SIG-M5 (cell line): Measurements from ENCODE around the gene KATNAL1.
"Not testable (repeated sequence)": the region's sequence is repeated elsewhere in the genome, so short reads cannot be mapped to it uniquely, and the experiment has no call there.

ENCODE experiments used
- DNase-seq: peaks from one replicate; lab custom pipeline; 2025; lab: John Stamatoyannopoulos, UW

KATNAL1 gene

DNA sequence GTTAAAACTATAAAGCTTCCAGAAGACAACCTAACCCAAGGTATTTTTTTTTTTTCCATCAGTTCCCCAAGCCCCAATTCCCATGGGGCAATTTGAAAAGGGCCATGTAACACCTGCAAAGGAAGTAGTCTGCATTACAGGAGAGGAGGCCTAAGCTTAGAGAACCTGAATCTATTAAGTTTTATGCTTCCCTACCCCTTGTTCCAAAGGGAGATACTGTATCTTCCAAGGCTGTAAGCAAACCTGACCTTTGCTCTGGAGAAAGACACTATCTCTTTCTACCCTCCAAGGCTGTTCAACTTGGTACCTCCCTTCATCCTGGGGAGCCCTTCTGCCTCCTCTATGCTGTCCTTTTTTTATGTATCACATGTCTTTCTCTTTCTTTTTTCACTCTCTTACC is 15.0 kb downstream of the KATNAL1 start:
- DNase-seq = no peak

DNA sequence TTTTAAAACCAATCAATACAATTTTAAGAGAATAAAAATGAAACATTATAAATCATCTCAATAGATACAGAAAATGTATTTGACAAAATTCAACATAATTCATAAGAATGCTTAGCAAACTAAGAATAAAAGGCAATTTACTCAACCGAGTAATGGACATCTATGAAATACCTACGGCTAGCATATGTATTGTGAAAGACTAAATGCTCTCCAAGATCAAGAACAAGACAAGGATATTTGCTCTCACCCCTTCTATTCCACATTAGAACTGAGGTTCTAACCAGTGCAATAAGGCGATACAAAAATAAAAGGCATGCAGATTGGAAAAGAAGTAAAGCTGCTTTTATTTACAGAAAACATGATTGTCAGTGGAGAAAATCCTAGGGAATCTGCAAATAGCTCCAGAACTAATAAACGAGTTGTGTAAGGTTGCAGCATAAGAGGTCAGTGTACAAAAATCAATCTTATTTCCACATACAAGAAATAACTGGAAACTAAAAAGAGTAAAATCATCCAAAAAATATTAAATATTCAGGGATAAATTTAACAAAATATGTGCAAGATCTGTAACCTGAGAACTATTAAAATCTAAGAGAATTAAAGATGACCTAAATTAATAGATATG is 16.4 kb downstream of the KATNAL1 start:
- no peak for DNase-seq

DNA sequence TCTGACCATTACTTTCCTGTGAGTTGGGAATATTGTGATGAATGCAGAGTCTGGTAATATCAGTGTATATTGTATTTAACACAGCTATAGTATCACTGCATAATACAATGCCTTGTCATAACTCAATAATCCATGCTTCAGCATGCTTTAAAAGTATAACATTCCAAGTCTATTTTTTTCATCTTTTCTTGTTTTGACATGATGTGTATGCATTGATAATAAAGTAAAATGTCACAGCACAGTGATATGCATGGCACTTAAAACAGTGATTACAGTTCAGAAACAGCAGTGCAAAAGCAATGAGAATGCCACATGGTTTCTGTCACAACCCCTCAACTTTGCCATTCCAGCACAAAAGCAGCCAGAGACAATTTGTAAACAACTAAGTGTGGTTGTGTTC is 17.8 kb downstream of the KATNAL1 start:
- DNase-seq = no peak

DNA sequence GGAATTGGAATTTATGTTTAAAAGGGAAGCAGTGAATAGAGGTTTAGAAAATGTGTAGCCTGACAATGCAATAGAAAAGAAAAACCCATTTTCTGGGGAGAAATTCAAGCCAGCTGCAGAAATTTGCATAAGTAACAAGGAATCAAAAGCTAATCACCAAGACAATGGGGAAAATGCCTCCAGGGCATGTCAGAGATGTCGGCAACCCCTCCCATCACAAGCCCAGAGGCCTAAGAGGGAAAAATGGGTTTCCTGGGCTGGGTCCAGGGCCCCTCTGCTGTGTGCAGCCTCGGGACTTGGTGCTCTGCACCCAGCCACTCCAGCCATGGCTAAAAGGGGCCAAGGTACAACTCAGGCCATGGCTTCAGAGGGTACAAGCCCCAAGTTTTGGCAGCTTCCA is 21.3 kb downstream of the KATNAL1 start:
- DNase-seq = not testable (repeated sequence)

DNA sequence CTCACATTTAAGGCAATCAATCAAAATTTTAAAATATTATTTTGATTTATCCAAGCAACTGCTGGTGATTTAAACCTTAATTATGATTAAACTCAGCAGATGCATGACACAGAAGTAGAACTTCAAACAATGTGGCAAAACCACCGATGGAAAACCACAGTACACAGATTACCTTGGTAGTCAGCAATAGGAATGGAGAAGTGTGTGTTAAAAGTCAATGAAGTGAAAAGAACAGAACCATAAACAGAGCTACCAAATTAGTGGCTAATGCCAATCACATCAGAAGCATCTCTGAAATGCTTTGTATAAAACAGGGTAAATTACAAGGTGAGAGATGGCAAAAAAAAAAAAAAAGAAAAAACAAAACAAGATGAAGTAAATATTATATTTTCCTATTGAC is 31.2 kb downstream of the KATNAL1 start:
- DNase-seq = no peak

DNA sequence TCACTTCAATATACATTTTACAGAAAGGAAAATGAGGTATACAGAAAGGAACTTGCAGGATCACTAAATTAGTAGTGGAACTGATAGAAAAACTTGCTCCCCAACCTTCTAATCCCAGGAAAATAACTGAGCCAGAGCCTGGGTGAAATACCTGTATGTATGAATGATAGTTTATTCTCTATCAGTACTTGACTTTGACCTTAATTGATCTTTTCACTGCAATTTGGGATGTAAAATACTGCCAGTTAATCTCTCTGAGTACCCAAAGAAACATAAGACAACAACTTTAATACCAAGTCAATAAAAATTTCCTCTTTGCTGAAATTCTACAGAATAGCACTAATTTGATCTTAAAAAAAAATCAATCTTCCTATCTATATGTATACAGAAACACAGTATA is 33.3 kb downstream of the KATNAL1 start:
- DNase-seq = no peak

DNA sequence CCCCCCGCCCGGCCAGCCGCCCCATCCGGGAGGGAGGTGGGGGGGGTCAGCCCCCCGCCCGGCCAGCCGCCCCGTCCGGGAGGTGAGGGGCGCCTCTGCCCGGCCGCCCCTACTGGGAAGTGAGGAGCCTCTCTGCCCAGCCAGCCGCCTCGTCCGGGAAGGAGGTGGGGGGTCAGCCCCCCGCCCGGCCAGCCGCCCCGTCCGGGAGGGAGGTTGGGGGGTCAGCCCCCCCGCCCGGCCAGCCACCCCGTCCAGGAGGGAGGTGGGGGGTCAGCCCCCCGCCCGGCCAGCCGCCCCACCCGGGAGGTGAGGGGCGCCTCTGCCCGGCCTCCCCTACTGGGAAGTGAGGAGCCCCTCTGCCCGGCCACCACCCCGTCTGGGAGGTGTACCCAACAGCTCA is 37.3 kb downstream of the KATNAL1 start:
- DNase-seq = not testable (repeated sequence)

DNA sequence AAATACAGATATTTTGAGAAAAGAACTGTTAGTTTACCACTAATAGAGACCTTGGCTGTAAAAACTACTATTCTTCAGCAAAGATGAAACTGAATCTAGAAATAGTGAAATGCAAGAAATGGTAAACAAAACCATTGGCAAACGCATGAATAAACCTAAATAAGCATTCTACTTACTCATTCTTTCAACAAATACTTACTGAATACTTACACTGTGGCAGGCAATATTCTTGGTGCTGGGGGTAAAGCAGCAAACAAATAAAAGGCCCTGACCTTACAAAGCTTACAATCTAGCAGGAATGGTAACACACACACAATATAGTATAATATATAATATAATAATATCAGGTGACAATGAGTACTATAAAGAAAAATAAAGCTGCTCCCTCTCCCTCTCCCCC is 38.7 kb downstream of the KATNAL1 start:
- DNase-seq = no peak

DNA sequence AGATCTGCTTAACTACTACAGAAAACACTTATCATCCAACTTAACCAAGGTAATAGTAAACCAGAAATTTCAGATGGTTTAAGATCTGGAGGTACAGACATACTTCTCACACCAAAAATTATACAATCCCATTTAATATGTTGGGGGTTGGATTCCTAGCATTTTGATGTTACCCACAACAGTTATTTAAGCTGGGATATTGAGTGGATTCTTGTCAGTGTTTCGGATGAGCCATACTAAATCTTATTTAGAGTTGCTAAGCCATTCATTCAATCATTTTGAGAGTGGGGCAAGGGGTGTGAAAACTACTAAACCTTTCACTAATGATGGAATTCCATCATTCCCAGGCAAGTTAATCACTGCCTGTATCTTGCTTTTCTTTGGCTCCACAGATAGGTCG is 40.6 kb downstream of the KATNAL1 start:
- DNase-seq = no peak

DNA sequence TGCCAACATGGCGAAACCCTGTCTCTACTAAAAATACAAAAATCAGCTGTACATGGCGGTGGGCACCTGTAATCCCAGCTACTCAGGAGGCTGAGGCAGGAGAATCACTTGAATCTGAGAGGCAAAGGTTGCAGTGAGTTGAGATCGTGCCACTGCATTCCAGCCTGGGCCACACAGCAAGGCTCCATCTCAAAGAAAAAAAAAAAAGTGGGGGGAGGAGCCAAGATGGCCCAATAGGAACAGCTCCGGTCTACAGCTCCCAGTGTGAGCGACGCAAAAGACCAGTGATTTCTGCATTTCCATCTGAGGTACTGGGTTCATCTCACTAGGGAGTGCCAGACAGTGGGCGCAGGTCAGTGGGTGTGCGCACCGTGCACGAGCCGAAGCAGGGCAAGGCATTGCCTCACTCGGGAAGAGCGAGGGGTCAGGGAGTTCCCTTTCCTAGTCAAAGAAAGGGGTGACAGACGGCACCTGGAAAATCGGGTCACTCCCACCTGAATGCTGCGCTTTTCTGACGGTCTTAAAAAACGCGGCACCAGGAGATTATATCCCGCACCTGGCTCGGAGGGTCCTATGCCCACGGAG is 48.1 kb downstream of the KATNAL1 start:
- not testable (repeated sequence) for DNase-seq

DNA sequence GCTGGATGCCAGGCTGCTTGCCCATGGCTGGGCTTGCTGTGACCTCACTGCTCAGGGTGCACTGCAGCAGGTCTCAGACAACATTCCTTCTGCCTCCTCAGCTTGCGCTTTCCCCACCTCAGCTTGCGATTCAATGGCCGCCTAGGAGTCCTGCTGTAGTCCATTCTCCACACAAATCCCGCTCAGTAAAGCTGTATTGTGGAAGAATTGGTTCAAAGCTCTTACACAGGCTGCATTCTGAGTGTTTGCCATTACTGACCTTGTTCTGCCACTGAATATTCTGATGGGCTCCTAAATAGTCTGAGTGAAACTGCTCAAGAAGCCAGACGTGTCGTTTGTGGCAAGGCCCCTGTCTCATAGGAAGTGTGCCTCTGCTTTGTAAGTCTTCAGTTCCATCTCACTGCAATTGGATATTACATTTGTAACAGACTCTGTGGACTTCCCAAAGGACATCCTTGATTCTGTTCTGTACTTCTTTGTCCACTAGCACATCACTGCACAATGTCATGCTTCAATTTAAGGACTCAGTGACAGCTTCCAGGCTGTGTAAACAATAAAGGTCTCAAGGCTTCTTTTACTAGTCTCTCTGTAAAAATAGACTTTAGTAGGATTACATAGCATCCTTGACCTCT is 49.8 kb downstream of the KATNAL1 start:
- DNase-seq = no peak

DNA sequence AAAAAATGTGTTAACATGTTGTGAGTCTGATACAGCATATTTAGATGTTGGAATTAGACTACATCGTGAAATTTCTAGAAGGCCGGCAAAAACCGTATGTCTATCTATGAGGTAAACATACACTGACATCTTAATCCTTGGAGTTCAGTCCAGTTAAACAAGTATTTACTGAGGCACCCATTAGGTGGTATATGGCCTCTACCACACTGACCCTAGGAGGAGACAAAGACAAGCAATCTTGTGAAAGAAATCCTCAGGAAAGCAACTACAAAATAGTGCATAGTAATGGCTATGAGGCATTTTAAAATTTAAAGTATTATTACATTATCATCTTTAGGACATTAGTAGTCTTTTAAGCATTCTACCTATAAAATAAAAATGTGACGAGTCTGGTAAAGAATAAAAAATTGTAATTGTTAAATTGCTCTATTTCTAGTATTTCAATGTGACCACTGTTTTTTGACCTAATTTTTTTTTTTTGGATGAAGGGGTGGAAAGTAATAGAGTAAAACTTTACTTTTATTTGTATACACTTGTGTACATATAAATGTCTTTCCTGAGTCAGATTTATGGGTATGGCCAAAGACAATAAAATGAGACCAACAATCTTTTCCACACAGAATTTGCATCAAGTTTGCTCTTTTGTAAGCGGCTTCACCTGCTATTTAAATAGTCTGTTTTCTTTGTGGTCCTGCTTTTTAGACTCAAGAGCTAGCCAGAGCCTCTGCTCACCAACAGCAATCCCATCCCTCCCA is 50.5 kb downstream of the KATNAL1 start:
- no peak for DNase-seq

DNA sequence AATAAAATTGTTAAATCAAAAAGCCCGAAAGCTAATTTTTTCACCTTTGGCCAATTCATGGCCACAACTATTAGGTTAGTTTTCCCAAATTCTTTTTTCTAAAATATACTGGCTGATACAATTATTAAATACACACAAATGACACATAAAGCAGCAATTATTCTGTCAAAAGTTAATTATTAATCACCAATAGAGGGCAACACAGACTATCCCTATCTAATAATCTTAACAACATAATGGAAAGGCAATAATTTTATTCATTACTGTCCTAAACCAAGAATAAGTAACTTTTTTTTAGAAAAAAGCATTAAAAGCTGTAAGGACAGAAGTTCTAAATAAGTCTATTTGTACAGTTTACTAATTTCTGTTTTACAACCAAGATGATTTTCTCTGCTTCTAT is 51.7 kb downstream of the KATNAL1 start:
- no peak for DNase-seq

DNA sequence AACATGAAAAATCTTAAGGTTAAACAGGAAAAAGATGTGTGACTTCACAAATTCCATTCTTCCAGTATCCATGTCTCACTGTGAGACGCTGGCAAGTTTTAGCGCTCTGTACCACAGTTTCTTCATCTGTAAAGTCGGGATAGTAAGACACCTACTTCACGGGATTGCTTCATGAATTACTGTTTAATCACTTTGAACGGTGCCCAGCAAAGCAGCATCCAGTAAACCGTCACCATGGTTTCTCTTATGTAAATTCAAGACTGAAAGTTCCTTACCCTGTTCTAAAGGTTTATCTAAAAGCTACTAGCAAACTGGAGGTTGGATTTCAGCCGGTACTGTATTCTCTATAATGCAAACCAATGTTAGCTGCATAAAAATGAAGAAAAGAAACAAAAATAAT is 53.5 kb downstream of the KATNAL1 start:
- DNase-seq = no peak

DNA sequence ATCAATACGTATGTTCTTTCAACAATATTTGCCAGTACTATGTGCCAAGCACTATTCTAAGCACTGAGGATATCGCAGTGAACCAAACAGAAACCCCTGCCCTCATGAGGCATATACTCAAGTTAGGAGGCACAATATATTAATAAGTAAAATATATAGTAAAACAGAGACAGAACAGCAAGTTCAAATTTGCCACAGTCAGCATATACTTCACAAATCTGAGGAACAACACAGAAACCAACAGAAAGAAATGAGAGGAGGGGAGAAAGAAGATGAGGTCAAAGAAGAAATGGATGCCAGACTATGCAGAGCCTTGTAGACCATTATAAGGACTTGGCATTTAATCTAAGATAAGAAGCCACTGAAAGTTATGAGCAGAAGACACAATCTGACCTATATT is 59.9 kb downstream of the KATNAL1 start:
- DNase-seq = no peak

DNA sequence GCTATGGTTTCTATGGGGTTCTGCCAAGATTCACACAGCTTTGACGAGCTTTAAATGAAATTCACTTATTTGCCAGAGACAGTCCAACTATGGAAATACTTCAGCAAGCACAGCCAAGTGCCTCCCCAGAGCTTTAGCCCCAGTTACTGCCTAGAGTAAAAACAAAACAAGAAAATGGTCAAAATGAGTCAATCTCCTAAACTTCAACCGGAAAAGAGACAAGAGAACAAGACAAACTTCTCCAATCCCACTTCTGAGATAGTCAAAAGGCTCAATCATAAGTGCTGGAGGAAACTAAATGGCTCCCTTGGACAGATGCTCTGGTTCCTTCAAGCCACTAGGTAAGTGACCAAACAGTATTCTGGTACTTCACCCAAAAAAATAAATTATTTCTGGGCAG is 65.8 kb downstream of the KATNAL1 start:
- no peak for DNase-seq

DNA sequence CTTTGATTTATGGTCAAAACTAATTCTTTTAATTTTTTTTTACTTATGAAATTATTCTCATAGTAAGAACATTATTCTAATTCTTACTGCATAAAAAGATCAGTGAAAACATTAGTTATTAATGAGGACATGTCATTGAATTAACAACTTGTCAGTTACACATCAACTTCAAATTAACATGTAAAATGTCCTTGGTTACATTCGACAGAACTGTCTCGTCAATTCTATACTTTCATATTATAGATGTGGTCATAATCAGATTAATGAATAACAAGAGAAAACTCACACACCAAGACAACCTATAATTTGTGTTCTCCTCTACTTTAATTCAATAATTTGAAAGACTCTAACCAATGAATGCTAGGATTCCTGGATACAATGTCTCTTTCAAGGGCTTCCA is 66.7 kb downstream of the KATNAL1 start:
- no peak for DNase-seq

DNA sequence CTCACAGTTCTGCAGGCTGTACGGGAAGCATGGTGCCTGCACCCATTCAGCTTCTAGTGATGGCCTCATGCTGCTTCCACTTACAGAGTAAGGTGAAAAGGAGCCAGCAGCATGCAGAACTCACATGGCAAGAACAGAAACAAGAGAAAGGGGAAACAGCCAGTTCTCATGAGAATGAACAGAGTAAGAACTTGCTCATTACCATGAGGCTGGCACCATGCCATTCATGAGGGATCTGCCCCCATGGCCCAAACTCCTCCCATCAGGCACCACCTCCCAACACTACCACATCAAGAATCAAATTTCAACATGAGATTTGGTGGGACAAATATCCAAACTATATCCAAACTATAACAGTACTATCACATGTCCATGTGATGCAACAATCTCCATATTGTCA is 72.1 kb downstream of the KATNAL1 start:
- DNase-seq = no peak

DNA sequence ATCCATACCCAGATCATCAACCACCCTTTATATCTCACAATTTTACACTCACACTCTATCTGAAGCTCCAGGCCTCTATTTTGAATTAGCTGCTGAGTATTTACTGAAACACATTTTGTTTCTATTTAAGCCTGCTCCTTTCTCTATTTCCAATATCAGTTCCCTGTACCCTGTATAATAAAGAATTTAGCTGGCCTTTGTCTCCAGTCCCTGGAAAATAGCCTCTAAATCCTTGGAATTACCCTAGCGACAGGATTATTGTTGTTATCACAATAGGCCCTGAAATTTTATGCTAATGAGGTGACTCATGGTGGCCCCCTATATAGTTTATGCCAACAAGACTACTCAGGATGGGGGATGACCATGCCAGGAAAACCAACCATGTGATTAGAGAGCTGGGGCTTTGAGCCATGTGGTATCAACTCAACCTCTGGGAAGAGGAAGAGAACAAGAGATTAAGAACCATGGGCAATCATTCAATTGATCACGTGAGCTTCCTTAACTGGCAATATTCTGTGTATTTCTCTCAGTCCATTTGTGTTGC is 72.7 kb downstream of the KATNAL1 start:
- DNase-seq = no peak

DNA sequence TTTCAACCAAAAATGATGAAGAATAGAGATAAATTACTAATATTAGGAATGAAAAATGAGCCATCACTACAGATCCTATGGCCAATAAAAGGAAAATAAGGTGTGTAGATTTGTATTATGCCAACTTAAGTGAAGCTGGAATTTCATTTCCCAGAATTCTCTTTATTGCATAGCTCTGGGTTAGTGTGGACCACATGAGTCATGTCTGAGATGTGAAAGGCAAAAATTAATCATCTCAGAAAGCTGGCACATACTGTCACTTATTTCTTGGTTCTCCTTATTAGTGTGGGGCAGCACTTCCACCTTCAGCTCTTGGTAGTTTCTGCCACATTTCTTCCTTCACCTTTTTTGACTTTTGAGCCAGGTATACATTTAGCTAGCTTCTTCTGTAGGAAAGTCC is 82.6 kb downstream of the KATNAL1 start:
- no peak for DNase-seq

DNA sequence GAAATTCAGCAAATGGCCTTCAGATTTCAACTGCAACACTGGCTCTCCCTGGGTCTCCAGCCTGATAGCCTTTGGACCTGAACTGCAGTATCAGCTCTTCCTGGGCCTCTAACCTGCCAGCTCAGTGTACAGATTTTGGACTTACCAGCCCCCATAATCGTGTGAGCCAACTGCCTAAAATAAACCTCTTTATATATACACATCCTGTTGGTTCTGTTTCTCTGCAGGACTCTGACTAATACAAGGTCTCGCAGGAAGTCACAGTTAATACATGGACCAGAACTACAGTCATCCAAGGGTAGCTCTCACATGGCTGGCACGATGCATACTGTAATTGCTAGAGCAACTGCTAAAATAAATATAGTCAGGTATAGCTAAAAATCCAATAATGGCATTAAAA is 85.1 kb downstream of the KATNAL1 start:
- no peak for DNase-seq

DNA sequence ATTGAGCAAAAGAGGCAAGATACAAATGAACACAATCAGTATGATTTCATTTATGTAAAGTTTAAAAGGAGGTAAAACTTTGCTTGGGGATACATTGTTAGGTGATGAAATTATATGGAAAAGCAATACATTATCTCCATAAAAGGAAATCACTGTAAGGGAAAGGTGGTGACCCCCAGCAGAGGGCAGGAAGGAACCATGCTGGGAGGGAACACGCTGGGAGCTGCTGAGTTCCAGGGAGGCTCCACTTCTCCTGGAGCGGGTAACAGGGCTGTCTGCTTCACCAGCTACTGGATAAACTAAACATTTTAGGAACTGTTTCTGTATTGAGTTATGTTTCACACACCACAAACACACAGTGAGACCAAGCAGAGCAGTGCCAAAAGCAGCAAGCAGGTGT is 91.2 kb downstream of the KATNAL1 start:
- DNase-seq = no peak

DNA sequence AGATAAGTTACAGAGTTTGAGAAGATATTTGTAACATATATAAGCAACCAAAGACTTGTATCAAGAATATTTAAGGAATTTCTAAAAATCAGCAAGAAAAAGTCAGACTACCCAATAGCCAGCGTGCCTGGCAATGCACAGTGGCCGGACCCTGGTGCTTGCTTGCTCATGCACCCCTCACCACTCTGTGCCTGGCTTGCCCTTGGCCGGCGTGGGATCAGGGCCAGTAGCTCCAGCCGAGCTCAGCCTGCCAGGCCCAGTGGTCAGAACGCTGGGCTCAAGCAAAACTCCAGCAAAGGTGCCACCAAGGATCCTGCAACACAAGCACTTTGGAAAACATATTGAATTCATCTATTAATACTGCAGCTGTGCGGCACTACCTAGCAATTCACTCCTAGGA is 95.1 kb downstream of the KATNAL1 start:
- DNase-seq = no peak
